NCI-H187 (cell line): ENCODE results near the gene MMP13.
"Not testable (repeated sequence)": the region's sequence is repeated elsewhere in the genome, so short reads cannot be mapped to it uniquely, and the experiment has no call there.

ENCODE experiments used
- DNase-seq, 2 experiments: peaks; one replicate each; lab custom pipeline; 2025; lab: John Stamatoyannopoulos, UW

The MMP13 gene

DNA sequence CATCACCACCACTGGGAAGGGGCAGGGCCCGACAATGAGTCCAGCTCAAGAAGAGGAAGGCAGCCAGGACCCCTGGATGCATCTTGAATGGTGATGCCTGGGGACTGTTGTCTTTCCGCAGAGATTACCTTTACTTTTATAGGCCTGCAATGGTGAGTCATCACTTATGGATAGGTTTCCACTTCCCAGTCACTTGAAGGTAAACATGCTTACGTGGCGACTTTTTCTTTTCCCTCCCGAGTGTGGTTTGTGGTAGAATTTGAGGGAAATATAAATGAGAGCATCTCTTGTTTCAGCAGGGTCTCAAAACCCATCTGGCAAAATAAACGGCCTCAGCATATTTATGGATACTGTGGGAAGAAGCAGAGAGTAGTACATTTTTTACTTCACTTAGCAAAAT, at the start of gene MMP13:
Gene MMP13, minus strand, starts transcription at position 109 of the 400 bp plus-strand sequence. Its CDS starts 27 bp downstream, at position 82.
- DNase-seq, result no peak

GRCh38 chr11:103004234-103004633, 48.7 kb upstream of the MMP13 start:
- DNase-seq, result not testable (repeated sequence)

DNA sequence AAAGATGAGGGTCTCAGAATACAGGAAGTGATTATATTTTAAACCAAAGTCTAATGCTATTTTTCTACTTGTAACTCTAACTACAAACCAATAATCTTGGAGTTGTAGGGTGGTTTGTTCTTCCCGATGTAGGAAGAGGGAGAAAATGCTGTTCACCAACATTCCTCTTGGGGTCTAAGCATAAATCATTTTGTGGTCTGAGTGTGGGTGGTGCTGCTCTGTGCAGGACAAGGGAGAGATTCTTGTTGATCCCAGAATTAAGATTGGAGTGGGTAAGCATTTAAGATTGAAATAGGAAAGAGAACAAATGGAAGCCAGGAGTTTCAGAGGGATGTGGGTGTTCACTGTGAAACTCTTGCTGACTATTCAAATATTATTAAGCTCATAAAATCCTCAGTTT, 38.6 kb upstream of the MMP13 start:
- no peak for DNase-seq

- no peak for DNase-seq
These were observed 36.2 kb upstream of the MMP13 start for GRCh38 chr11:102991776-102992175.

DNA sequence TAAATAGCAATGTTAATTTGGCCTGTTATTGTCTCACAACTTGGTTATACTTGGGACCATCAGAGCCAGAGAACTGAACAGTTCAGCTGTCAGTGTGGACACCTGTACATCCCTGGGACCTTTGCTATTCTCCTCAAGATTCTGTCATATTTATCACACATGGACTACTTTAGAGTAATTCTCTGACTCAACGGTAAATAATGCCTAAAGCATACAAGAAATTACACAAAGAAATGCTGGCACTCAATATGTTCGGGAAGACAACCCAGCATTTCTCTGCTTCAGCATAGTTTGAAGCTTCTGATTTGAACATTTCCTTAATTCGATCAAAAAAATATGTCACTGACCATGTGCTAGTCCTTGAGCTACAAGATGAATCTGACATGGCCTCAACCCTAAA, 34.6 kb upstream of the MMP13 start:
- DNase-seq, result no peak

DNA sequence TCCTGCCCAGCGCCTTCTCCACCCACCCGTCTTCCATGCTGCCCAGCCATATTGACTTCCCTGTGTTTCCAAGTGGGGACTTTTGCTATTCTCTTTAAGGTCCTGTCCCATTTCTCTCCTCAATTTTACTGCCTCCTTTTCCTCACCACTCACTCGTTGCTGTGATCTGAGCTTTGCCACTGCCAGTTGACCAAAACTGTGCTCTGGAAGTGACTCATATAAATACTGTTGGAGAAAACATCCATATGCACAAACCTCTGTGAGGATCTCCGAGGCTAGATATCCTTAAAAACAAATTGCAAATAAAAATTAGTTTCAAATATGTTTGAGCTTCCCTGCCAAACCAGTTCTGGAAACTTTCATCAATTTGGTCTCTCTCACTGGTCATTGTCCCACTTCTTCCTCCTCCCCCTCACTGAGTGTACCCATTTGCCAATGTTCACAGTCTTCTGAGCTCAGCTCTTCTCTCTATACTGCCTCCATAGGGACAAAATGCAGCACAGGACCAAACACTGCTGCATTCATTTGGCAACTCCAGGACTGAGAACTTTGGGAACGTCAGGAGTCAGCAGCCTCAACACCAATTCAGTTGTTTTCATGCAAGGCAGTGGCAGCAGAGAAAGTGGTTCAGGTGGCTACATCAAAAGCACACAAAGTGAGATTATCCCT, 34.0 kb upstream of the MMP13 start:
- DNase-seq, result no peak

DNA sequence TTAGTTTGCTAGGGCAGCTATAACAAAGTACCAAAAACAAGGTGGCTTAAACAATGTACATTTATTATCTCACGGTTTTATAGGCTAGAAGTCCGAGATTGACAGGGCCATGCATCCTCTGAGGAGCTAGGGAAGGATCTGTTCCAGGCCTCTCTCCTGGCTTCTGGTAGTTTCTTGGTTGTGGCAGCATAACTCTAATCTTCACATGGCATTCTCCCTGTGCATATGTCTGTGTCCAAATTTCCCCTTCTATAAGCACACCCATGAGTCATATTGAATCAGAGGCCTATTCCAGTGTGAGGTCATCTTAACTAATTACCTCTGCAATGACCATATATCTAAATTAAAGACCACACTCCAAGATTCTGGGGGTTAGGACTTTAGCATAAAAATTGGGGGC, 31.3 kb upstream of the MMP13 start:
- no peak for DNase-seq

GRCh38 chr11:102985850-102986249, 30.3 kb upstream of the MMP13 start:
- DNase-seq, result no peak

- no peak for DNase-seq
These were observed 28.0 kb upstream of the MMP13 start for GRCh38 chr11:102983486-102983885.

GRCh38 chr11:102981324-102981910, 25.9 kb upstream of the MMP13 start:
- DNase-seq, result no peak

- no peak for DNase-seq
These were observed 19.2 kb upstream of the MMP13 start for GRCh38 chr11:102974552-102975280.

GRCh38 chr11:102973698-102974097, 18.2 kb upstream of the MMP13 start:
- DNase-seq, result not testable (repeated sequence)

DNA sequence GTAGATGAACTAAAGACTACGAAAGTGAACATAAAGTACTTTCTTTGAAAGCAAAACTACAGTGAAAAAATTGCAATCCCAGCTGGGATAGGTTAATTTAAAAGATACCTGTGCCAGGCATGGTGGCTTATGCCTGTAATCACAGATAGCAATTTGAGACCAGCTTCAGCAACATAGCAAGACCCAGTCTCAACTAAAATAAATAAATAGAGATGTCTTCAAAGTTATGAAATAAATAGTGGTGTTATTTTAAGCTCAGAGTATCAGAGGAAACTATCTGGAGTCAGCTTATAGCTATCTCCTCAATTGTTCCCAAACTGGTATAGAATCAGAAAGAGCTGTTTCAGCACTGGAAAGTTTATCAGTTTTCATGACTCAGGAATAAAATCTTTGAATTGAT, 17.3 kb upstream of the MMP13 start:
- DNase-seq, result no peak

DNA sequence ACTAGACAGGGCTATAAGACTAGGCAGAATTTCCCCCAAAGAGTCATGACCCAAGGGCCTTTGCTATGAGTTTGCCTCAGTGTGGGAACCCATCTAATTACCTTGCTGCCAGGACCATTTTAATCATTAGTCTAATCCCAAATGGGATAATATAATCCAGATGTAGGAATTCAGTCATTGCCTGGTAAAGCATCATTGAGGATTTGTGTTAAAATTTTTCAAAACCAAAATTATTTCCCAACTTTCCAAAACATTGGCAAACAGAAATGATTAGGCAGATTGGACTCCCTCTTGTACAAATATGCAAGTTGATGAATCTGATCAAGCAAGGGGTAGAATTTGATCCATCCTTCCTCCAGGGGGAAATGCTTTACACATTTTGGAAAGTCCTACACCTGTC, 16.2 kb upstream of the MMP13 start:
- no peak for DNase-seq

- no peak for DNase-seq
These were observed 12.0 kb upstream of the MMP13 start for GRCh38 chr11:102967497-102967896.

GRCh38 chr11:102966011-102966410, 10.5 kb upstream of the MMP13 start:
- DNase-seq, result no peak

- no peak for DNase-seq
These were observed 9.3 kb upstream of the MMP13 start for GRCh38 chr11:102964867-102965266.

- DNase-seq, result no peak
These were observed 2.4 kb upstream of the MMP13 start for GRCh38 chr11:102957953-102958352.

DNA sequence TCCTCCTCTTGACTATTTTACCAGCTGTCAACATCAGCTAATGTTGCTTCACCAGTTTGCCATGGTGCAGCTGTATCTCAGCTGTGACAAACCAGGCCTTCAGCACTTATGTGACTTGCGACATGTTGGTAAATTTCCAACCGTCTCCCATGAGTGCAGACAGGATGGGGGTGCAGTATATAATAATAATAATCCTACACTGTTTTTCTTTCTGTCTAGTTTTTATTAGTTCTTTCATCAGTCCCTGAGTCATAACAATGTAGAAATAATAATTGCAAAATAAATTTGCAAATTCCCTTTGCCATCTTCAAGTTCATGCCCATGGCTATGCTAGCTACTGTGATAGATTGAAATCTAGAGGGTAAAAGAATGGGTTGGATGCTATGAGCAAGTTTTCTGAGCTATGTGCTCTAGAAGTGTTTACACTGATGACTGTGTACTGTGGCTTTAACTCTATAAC, 4.9 kb downstream of the MMP13 start:
- DNase-seq, result no peak

DNA sequence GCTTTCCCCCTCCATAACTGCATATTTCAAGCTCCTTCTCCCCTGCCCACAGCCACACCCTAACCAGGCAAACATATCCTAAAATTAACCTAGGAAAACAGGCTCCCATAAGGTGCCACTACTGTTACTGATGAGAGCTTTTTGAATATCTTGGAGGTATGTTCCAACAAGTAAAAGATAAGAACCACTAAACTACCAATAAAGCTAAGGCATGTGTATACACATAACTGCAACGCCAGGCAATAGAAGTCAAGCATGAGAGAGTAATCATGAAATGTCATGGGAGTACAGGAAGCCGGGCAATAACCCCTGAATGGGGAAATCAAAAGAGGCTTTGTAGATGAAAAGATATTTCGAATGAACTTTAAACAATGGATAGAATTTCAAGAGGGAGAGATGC, 9.3 kb downstream of the MMP13 start:
- no peak for DNase-seq

GRCh38 chr11:102940714-102941588, 14.6 kb downstream of the MMP13 start:
- peak; percentile 11 to 27 for DNase-seq

- no peak for DNase-seq
These were observed 18.5 kb downstream of the MMP13 start for GRCh38 chr11:102936864-102937509.
